HL-60/S4 treated with phorbol 12-myristate 13-acetate at 8.2 ng/mL for 4 days and 3 days (cell line): ENCODE results near the gene KDM1B.
"Not testable (repeated sequence)": the region's sequence is repeated elsewhere in the genome, so short reads cannot be mapped to it uniquely, and the experiment has no call there.

Source experiments
- in situ Hi-C: fragments of 300-500 bp; cut with MboI; formaldehyde crosslinking; loops from 2 replicates; pipeline ENCODE4 v1.15.0; 2022; ENCODE audit warnings: low sequenced_read_pairs

Gene KDM1B

DNA sequence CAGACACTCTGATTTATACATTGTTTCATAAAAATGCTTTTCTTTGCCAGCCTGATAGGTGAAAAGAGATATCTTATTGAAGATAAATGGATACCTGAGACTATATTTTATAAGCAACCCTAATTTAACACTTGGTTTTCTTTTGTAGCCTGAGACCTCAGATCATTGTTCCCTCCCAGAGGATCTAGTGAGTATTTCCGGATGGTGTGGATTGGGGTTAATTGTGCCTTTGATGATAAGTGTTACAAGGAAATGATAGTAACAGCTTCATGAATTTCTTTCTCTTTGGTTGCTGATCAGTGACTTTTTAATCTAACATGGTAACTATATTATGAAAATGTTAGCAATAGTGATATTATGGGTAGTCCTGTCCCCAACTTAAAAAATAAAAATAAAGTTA, 30.4 kb downstream of the KDM1B start:
- in situ Hi-C loops: no loop called here

DNA sequence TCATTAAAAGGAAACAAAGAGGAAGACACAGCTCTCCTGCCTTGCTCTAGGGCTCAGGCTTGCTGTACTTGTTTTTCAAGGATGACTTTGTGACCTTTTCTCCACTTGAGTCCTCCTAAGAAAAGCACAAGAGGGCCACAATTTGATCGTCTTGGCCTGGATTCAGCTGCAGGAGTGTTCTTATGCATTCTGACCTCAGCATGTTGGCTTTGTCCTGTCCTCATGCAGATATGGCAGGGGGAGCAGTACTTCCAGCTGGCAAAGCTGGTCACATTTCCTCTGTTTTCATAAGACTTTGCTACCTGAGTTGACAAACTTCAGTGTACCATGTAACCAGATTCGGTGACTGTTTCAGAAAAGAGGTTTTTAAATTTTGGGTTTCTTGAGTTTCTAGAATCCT, 30.8 kb downstream of the KDM1B start:
- in situ Hi-C loops: no loop called here

DNA sequence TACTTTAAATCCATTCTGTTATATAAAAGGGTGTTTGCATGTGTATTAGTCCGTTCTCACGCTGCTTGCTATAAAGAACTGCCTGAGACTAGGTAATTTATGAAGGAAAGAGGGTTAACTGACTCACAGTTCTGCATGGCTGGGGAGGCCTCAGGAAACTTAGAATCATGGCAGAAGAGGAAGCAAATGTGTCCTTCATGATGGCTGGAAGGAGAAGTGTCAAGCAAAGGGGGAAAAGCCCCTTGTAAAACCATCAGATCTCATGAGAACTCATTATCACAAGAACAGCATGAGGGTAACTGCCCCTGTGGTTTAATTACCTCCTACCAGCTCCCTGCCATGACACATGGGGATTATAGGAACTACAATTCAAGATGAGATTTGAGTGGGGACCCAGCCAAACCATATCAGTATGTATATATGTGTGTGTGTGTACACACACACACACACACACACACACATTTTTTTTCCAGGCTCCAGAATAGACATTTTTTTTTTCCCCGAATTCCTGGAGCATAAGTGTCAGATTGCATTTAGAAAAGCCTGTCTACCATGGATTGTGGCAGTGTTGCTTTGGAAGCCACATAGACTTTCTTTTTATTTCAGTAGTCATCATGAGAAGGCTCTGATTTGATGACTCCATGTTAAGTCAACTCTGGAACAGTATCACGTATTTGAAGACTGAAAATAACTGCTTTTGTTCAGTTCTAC, 31.5 kb downstream of the KDM1B start:
- in situ Hi-C loops: no loop called here

DNA sequence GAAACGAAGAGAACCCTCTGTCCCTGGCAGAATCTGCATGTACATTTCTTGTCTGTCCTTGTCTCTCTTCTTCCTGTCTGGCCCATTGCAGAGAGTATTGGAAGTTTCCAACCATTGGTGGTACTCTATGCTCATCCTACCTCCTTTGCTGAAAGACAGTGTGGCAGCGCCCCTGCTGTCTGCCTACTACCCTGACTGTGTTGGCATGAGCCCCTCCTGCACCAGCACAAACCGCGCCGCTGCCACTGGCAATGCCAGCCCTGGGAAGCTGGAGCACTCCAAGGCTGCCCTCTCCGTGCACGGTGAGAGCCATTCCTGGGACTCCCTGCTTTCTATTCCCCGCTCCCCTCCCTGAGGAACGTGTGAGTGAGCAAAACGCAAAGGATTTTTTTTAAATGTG, 32.5 kb downstream of the KDM1B start:
- in situ Hi-C loops: no loop called here

DNA sequence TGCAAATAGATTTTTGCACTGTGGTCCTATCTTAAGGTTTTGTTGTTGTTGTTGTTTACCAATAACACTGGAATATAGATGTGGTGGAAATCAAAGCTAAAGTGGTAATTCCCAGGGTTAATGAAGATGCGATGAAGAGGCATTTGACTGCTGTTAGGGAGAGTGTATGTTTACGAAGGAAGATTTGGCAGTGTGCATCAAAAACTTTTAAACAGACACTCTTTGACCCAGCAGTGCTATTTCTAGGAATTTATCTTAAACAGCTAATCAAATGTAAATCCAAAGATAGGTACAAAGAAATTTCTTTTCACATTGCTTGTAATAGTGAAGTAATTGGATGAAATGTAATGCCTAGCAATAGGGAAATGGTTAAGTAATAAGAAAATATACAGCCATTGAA, 34.0 kb downstream of the KDM1B start:
- in situ Hi-C loops: no loop called here

DNA sequence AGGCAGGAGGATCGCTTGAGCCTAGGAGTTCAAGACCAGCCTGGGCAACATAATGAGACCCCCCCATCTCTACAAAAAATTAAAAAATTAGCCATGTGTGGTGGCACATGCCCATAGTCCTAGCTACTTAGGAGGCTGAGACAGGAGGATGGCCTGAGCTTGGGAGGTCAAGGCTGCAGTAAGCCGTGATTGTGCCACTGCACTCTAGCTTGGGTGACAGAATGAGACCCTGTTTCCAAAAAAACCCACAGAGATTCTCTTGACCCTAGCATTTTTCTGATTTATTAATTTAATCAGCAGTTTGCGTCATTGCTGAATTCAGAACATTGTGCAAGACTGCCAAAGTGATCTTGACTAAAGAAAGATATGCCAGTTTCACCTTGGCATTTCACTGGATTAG, 36.8 kb downstream of the KDM1B start:
- in situ Hi-C loops: no loop called here

DNA sequence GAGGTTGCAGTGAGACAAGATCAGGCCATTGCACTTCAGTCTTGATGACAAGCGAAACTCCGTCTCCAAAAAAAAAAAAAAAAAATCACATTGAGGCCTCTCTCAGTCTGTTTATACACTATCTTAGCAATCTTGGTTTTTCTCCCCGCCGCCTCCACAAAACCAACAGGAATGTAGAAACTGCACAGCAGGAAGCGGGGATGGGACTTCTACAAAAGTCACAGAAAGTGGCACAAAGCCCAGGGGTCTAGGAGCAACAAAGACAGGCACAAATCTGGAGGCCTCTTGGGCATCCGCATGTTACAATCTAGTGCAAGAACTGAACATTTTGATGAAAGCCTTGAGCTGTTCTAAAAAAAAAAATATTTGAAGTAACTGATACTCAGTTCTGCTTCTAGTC, 48.6 kb downstream of the KDM1B start:
- in situ Hi-C loops: no loop called here

DNA sequence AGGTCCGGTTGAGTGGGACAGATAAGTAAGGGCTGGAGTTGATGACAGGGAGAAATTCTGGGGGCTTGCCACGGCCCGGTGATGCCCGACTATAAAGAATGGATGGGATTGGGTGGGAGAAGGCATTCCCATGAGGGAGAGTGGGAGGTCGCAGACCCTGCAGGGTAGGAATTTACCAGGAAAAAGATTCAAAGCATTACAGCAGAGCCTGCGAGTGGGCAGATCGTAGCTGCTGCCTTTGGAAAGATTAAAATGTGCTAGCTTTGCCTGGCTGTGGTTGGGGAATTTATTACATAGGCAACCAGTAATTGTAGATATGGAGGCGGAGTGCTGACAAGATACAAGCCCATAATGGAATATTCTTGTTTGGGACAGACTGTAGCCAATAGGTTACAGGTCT, 49.5 kb downstream of the KDM1B start:
- in situ Hi-C loops: no loop called here

DNA sequence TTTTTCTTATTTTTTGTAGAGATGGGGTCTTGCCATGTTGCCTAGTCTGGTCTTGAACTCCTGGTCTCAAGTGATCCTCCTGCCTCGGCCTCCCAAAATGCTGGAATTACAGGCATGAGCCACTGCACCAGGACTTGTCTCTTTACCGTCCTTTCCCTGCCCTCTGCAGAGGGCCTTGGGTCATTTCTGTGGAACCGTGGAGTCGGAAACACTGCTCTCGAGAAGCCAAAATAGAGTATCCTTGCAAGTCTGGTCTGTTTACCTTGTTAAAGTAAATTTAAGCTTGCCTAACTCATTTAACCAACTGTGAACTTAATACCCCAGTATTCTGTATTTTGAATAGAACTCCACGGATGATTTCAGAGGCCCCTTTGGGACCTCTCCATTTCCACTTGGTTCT, 51.4 kb downstream of the KDM1B start:
- in situ Hi-C loops: no loop called here

DNA sequence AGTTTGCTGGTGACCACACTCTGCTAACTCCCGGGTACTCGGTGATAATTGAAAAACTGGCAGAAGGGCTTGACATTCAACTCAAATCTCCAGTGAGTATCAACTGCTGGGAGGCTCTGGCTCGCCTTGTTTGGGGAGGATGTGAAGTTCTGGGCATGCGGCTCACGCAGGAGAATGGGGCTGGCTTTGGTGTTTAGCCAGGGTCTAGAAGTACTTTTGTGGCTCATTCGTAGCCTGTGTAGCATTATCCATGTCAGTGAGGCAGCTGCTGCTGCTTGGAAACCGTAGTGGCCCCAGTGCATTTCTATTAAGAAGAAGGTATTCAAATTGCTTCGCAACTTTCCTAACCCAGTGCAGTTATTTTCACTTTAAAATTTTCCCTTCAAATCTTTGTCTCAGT, 52.2 kb downstream of the KDM1B start:
- in situ Hi-C loops: no loop called here

DNA sequence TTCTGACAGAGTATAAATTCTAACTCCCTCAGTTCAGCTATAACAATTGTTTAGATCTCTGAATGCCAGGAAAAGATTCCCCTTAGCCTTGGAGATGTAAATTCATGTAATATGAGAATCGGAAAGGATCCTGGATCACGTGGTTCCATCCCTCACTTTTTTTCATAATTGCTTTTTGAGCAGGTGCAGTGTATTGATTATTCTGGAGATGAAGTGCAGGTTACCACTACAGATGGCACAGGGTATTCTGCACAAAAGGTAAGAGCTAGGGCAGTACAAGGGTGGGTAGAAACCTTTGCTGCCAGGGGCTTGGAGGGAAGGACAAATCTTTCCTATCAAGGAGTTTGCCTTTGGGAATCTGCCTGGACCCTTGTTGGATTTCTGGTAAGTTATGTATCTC, 52.7 kb downstream of the KDM1B start:
- in situ Hi-C loops: no loop called here

DNA sequence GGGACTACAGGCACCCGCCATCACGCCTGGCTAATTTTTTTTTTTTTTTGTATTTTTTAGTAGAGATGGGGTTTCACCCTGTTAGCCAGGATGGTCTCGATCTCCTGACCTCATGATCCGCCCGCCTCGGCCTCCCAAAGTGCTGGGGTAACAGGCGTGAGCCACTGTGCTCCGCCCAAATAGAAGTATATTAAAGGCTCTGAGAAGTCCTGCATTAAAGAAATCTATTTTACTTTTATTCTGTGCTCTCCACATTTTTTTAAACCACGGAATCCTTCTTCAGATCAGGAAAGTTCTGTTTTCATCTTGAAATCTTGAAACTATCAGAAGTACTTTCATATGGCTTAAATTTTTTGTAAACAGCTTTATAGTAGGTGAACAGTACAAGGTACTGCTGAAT, 53.6 kb downstream of the KDM1B start:
- in situ Hi-C loops: not testable (repeated sequence)

DNA sequence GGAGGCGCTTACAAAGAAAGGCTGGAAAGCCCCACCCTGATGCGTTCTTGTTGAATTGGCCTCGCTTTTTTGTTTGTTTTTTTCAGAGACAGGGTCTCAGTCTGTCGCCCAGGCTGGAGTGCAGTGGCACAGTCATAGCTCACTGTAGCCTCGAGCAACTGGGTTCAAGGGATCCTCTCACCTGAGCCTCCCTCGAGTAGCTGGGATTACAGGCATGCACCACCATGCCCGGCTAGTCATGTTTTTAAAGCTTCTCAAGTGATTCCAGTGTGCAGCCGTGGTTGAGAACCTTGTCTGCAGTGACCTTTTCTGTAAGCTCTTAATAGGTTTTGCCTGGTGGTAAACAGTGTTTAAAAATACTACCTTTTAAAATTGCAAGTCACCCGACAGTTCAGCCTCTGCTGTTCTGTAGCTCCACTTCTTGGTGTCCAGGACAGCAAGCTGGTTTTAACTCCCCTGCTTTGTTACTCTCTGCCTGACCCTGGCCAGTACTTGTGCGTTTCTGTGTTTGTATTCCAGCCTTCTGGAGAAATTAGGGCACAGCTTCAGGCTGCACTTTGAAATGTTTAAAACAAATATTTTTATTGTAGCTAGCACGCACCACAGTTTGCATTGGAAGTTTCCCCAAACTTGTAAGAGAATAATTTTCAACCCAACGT, 54.4 kb downstream of the KDM1B start:
- in situ Hi-C loops: no loop called here

DNA sequence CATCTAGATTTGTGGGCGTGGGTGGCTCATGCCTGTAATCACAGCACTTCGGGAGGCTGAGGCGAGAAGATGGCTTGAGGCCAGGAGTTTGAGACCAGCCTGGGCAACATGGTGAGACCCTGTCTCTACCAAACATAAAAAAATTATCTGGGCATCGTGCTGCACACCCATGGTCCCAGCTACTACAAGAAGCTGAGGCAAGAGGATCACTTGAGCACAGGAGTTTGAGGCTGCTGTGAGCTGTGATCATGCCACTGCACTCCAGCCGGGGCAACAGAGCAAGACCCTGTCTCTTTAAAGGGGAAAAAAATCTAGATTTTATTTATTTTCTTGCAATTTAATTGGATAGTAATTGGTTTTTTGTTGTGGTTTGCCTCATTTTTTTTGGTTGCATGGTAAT, 55.5 kb downstream of the KDM1B start:
- in situ Hi-C loops: no loop called here

DNA sequence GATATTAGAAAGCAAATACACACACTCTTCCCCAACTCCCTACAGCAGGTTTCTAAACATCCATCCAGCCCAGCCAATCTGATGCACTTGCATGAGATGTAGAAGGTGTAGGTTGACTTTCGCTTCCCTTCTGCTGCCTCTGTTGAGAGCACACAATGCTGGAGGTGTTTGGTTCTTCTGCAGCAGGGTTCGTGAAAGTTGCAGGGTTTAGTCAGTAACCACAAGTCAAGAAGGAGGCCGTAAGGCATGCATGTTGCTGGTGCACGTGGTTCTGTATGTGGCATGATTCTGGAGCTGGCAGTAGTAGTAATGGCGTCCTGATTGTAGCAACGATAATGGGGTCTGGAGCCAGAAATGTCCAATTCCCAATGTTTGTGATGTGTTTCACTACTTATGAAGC, 56.1 kb downstream of the KDM1B start:
- in situ Hi-C loops: no loop called here

DNA sequence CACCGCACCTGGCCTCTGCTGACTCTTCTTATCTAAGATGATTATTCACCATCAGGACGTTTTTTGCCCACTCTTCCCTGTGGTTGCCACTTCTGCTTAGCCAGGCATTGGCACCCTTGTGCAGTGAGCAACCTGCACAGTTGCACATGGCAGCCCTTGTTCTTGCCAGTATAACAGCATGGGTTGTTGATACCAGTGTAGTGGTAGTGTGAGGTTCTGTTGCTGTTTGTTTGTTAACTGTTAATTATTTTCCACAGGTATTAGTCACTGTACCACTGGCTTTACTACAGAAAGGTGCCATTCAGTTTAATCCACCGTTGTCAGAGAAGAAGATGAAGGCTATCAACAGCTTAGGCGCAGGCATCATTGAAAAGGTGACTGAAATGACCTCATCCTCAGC, 57.0 kb downstream of the KDM1B start:
- in situ Hi-C loops: no loop called here

DNA sequence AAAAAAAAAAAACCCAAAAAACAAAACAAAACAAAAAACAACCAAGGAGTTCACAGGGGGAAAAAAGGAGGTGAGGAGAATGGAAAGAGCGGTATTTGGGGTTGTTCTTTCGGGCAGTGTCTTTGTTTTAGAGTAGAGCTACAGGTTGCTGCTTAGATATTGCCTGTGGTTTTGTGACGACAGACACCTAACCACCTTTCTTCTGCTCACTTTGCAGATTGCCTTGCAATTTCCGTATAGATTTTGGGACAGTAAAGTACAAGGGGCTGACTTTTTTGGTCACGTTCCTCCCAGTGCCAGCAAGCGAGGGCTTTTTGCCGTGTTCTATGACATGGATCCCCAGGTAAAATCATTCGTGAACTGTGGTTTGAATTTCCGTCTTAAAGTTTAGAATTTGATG, 58.2 kb downstream of the KDM1B start:
- in situ Hi-C loops: no loop called here

DNA sequence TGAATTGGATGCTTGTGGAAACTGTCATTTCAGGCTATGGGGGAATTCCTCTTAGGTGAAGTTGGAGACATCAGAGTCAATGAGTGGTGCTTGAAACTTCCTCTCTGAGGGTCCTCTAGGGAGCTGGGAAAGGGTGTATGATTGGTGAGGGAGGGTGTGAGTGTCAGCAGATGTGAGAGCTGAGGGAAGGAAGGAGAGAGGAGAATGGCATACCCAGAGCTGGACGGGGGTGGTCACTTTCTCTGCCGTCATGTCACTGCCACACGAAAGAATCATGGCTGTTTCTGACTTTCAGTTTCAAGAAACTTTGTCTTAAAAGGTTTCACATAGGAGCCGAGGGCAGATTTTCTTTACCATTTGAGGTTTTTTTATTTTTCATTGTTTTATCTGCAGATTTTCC, 58.8 kb downstream of the KDM1B start:
- in situ Hi-C loops: no loop called here

DNA sequence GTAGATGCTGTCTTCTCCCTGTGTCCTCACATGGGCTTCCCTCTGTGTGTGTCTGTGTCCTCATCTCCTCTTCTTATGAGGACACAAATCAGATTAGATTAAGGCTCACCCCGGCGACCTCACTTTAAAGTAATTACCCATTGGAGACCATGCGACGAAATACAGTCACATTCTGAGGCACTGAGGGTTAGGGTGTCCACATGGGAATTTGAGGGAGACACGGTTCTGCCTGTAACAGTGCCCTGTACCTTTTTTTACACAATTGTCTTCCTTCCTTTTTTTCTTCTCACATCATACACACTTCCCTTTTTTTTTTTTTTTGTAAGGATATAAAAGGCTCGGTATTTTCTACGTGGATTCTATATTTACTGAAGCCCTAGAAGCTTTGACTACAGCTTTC, 60.2 kb downstream of the KDM1B start:
- in situ Hi-C loops: no loop called here

DNA sequence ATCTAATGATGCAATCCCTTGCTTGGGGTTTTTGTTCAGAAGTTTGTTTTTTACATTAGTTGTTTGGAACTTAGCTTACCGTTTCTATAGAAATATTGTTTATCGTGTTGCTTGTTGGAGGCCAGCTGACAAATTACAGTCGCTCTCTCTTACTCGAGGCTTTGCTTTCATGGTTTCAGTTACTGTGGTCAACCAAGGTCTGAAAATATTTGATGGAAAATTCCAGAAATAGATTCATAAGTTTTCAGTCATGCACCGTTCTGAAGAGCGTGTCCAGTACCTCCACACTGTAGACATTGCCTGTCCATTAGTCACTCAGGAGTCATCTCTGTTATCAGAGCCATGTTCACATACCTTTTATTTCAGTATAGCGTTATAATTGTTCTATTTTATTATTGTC, 61.2 kb downstream of the KDM1B start:
- in situ Hi-C loops: no loop called here

DNA sequence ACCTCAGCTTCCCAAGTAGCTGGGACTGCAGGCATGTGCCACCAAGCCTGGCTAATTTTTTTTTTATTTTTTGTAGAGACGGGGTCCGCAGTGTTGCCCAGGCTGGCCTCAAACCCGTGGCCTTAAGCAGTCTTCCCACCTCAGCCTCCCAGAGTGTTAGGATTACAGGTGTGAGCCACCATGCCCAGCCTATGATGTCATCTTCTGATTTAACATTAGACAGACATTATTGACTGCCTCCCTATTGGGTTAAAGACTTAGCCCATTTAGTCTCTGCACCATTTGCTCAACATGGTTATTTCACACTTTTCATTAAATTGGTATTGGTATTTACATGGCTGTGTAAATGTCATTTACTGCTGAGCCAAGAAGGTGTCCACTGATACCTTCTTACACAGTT, 63.0 kb downstream of the KDM1B start:
- in situ Hi-C loops: no loop called here

DNA sequence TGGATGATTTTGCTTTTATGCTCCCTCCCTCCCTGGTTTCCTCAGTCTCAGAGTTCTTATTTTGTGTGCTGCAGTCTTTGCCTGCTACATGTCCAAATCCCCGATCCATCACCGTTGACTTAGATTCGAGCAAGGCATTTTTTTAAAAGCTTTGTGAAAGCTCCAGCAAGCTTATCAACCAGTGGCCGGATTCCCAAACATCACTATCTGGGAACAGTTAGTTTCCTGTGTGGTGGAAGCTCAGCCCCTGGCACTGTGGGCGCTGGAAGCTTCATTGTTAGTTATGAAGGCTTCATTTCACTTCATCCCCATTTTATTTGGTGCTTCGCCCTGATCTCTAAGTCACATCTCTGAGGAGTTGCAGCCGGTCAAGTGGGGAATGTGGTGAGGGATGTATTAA, 64.4 kb downstream of the KDM1B start:
- in situ Hi-C loops: no loop called here

DNA sequence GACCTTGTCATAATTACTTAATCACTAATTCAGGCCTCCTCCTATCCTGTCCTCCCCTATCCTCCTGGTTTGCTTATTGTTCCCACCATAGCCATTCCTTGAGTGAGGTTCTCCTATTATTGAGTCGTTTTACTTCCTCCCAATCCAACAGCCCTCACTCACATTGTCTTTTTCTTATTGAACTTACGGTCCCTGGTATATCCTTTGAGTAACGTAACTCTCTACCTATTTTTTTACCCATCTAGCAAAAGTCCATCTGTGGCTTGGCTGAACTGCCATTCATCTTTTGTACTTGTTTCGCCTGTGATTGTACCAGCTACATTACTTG, 66.0 kb downstream of the KDM1B start:
- in situ Hi-C loops: no loop called here
